HepG2 (cell line): Measurements from ENCODE around the gene AXIN2. TPM values are rescaled to one million over a fixed set of nuclear protein-coding genes. Genes with fewer than 3 reads are reported as not detected.

Experiments
- AHR ChIP-seq: IDR thresholded peaks from 2 replicates; pipeline ENCODE4 v1.6.1; 2018; ENCODE audit warnings: missing genetic modification reagents, missing compliant biosample characterization
- DNMT1 ChIP-seq: sonication (generic); formaldehyde crosslinking; IDR thresholded peaks from 2 replicates; pipeline ENCODE4 v1.5.1; 2020; ENCODE audit warnings: mild to moderate bottlenecking, missing genetic modification reagents
- DRAP1 ChIP-seq: IDR thresholded peaks from 2 replicates; pipeline ENCODE4 v1.6.1; 2016; ENCODE audit warnings: missing genetic modification reagents, missing compliant biosample characterization
- HDAC6 ChIP-seq: fragments of 200-600 bp; sonication (generic); IDR thresholded peaks from 2 replicates; pipeline ENCODE4 v1.7.0; 2017; ENCODE audit warnings: mild to moderate bottlenecking, antibody characterized with exemption, low read length, low read depth
- ISL2 ChIP-seq: sonication (generic); formaldehyde crosslinking; IDR thresholded peaks from 2 replicates; pipeline ENCODE4 v1.5.0; 2020; ENCODE audit warnings: missing genetic modification reagents
- KAT8 ChIP-seq: IDR thresholded peaks from 2 replicates; pipeline ENCODE4 v1.6.1; 2016; ENCODE audit warnings: missing genetic modification reagents, missing compliant biosample characterization
- KDM5B ChIP-seq: sonication (generic); formaldehyde crosslinking; IDR thresholded peaks from 2 replicates; pipeline ENCODE4 v1.4.0; 2020; ENCODE audit warnings: missing genetic modification reagents, mild to moderate bottlenecking, borderline replicate concordance
- MXD4 ChIP-seq: IDR thresholded peaks from 2 replicates; pipeline ENCODE4 v1.6.1; 2016; ENCODE audit warnings: mild to moderate bottlenecking, missing biosample characterization, missing genetic modification reagents
- RARA ChIP-seq: IDR thresholded peaks from 2 replicates; pipeline ENCODE4 v1.6.1; 2016; ENCODE audit warnings: missing genetic modification reagents, missing compliant biosample characterization
- RELA ChIP-seq: sonication (generic); formaldehyde crosslinking; IDR thresholded peaks from 2 replicates; pipeline ENCODE4 v1.4.0; 2020; ENCODE audit warnings: missing genetic modification reagents
- SMAD9 ChIP-seq: sonication (generic); formaldehyde crosslinking; IDR thresholded peaks from 2 replicates; pipeline ENCODE4 v1.5.1; 2020; ENCODE audit warnings: mild to moderate bottlenecking, missing genetic modification reagents
- SMYD3 ChIP-seq: sonication (generic); formaldehyde crosslinking; IDR thresholded peaks from 2 replicates; pipeline ENCODE4 v1.8.1; 2023; ENCODE audit warnings: mild to moderate bottlenecking, missing genetic modification reagents
- TBX3 ChIP-seq: fragments of 450-650 bp; IDR thresholded peaks from 2 replicates; pipeline ENCODE4 v1.6.1; 2017; ENCODE audit warnings: antibody characterized with exemption, mild to moderate bottlenecking, inconsistent platforms, borderline replicate concordance
- ZBTB4 ChIP-seq: sonication (generic); formaldehyde crosslinking; IDR thresholded peaks from 2 replicates; pipeline ENCODE4 v1.4.0; 2020; ENCODE audit warnings: missing genetic modification reagents, mild to moderate bottlenecking, borderline replicate concordance
- ZNF335 ChIP-seq: sonication (generic); formaldehyde crosslinking; IDR thresholded peaks from 2 replicates; pipeline ENCODE4 v1.4.0; 2020; ENCODE audit warnings: missing genetic modification reagents
- ZNF503 ChIP-seq: sonication (generic); formaldehyde crosslinking; IDR thresholded peaks from 2 replicates; pipeline ENCODE4 v1.4.0; 2020; ENCODE audit warnings: missing genetic modification reagents
- ZNF746 ChIP-seq: sonication (generic); formaldehyde crosslinking; IDR thresholded peaks from 2 replicates; pipeline ENCODE4 v1.8.0; 2022; ENCODE audit warnings: mild to moderate bottlenecking, missing genetic modification reagents
- polyA plus RNA-seq, 8 experiments: library from polyadenylated mRNA; depleted of rRNA in 3 of 8; stranded (reverse) in 7 of 8; unstranded in 1 of 8; fragments of >200 nt; fragmentation: Illumina TruSeq in 4 of 8; extraction: Trizol in 4 of 8; gene quantifications; 2 replicates each; pipeline versions ENCODE4 v1.2.1 to v1.2.3, GENCODE V29; 2011 to 2016; ENCODE audit warnings: low read depth in 4 of 8, missing spikeins in 1 of 8, mixed read lengths in 1 of 8; ENCODE audit not compliant: insufficient read depth in 1 of 8
- total RNA-seq, 5 experiments: library from RNA; depleted of rRNA; stranded (reverse); fragments of >200 nt; fragmentation: Illumina TruSeq; extraction: Trizol; gene quantifications; 2 replicates each; pipeline ENCODE4 v1.2.3, GENCODE V29; 2016; ENCODE audit warnings: low read depth in 1 of 5
- TF ChIP-seq, protein P1 (sequence below): sonication (generic); formaldehyde crosslinking; IDR thresholded peaks from 2 replicates; pipeline ENCODE4 v1.4.0; 2020; ENCODE audit warnings: missing genetic modification reagents, borderline replicate concordance
- TF ChIP-seq, protein P2 (sequence below): sonication (generic); formaldehyde crosslinking; IDR thresholded peaks from 2 replicates; pipeline ENCODE4 v1.8.0; 2022; ENCODE audit warnings: missing genetic modification reagents, mild to moderate bottlenecking, borderline replicate concordance

The AXIN2 gene
- total and polyA plus RNA-seq, 2 of the 13 experiments (the other 11 are each of a cell fraction or from before 2014, with no cell fraction given): 58.6 to 63.4 TPM

DNA sequence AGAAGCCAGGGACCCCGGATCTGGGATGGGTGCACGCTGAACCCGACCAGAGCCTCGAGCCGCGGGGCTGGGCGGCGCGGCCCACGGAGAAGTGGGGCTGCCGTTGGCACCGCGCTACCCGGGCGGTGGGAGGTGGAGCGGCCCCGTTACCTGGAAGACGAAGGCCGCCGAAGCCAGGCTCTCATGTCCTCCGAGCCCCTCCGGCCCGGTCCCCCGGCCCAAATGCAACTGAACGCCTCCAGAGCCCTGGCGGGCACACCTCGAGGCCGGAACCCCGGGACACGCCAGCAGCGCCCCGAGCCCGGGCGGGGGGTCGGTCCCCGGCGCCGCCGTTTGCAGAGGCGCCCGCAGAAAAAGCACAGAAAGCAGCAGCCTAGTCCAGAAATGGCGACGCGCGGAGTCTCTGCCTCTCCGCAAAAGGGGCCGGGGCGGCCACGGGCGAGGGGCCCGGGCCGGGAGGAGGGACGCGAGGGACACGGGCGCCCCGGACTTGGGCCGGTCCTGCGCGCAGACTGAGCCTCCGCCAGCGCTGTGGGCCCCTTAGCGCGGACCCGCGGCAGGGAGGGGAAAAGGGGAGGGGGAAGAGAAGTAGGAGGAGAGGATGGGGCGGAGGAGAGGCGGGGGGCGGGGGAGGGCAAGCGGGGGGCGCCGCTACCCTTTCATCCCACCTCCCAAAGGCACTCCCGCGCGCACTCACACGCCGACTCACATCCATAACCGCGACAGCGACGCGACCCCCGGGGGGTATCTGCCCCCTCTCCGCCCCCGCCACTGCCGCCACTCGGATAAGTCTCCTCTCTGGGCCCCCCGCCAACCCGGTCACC is 1.4 kb downstream of the AXIN2 start (continued):
- TF ChIP-seq, protein P1, sequence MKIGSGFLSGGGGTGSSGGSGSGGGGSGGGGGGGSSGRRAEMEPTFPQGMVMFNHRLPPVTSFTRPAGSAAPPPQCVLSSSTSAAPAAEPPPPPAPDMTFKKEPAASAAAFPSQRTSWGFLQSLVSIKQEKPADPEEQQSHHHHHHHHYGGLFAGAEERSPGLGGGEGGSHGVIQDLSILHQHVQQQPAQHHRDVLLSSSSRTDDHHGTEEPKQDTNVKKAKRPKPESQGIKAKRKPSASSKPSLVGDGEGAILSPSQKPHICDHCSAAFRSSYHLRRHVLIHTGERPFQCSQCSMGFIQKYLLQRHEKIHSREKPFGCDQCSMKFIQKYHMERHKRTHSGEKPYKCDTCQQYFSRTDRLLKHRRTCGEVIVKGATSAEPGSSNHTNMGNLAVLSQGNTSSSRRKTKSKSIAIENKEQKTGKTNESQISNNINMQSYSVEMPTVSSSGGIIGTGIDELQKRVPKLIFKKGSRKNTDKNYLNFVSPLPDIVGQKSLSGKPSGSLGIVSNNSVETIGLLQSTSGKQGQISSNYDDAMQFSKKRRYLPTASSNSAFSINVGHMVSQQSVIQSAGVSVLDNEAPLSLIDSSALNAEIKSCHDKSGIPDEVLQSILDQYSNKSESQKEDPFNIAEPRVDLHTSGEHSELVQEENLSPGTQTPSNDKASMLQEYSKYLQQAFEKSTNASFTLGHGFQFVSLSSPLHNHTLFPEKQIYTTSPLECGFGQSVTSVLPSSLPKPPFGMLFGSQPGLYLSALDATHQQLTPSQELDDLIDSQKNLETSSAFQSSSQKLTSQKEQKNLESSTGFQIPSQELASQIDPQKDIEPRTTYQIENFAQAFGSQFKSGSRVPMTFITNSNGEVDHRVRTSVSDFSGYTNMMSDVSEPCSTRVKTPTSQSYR: peak; percentile 50; the same call in 1 of the 2 replicates
- TF ChIP-seq ISL2 (CRISPR knock-in tag) (peak; percentile 27; the same call in 1 of the 2 replicates), RELA (CRISPR knock-in tag) (no peak), ZBTB4 (no peak), KAT8 (no peak), MXD4 (0 out of 2 replicates have a peak, but pooled peaks have one; percentile 23), AHR (peak; percentile 48; the same call in 1 of the 2 replicates), KDM5B (CRISPR knock-in tag) (peak; percentile 80; the same call in 1 of the 2 replicates), ZNF335 (no peak), HDAC6 (peak; percentile 15; the same call in 1 of the 2 replicates), ZNF746 (peak; percentile 32; the same call in 1 of the 2 replicates), SMYD3 (CRISPR knock-in tag) (no peak), ZNF503 (CRISPR knock-in tag) (no peak; the same call in 1 of the 2 replicates), DRAP1 (CRISPR knock-in tag) (peak; percentile 76), SMAD9 (no peak), DNMT1 (CRISPR knock-in tag) (peak; percentile 46; the same call in 1 of the 2 replicates), TBX3 (no peak), RARA (CRISPR knock-in tag) (peak; percentile 26; the same call in 1 of the 2 replicates)
- TF ChIP-seq, protein P2, sequence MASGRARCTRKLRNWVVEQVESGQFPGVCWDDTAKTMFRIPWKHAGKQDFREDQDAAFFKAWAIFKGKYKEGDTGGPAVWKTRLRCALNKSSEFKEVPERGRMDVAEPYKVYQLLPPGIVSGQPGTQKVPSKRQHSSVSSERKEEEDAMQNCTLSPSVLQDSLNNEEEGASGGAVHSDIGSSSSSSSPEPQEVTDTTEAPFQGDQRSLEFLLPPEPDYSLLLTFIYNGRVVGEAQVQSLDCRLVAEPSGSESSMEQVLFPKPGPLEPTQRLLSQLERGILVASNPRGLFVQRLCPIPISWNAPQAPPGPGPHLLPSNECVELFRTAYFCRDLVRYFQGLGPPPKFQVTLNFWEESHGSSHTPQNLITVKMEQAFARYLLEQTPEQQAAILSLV (CRISPR knock-in tag): peak; percentile 21; the same call in 1 of the 2 replicates
